ENCODE data around the gene VAMP3. TPM values are rescaled to one million over a fixed set of nuclear protein-coding genes. Genes with fewer than 3 reads are reported as not detected.
A peak's percentile ranks its signal among the peaks of the same experiment; 100 is the strongest.

VAMP3 gene, protein sequence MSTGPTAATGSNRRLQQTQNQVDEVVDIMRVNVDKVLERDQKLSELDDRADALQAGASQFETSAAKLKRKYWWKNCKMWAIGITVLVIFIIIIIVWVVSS
- 89.4 and 101 TPM in 2 replicates for total RNA-seq

DNA sequence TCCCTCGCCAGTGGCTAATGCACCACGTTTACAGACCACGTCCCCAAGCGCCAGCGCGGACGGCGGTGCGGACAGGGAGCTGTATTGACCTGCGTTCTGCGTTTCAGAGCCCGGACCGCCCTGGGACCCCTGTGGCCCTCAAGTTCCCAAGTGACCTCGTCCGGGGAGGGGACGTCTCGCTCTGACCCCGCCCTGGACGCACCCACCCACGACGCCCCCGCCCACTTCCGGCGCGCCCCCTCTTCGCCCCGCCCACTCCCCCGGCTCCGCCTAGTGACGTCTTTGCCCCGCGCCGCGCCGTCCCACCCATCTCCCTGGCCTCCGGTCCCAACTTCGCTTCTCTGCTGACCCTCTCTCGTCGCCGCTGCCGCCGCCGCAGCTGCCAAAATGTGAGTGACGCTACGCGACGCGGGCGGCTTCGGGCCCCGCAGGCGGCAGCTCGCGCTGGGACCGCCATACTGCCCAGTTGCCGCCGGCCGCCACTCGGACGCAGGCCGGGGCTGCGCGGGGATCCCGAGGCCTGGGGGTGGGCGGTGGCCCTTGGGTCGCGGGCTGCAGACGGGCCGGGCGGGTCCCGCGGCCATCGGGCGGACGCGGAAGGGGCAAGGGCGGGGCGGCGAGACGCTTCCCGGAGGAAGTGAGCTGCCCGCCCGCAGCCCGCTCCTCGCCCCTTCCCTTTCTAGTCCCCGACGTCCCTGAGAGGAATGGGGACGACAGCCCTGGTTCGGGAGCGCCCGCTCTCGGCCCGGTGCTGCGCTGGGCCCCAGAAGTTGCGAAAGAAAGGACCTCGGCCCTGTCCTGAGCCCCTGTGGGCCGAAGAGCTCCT lies at the start of gene VAMP3:
Gene VAMP3 (plus strand): TSS at position 300 of the 826 bp plus-strand sequence. CDS start 88 bp downstream, at position 388.
- H3K4me3 ChIP-seq (ENCODE audit: low read depth, low read length), result peak within 1 kb of the TSS; percentile 93
- TF ChIP-seq, protein P1, sequence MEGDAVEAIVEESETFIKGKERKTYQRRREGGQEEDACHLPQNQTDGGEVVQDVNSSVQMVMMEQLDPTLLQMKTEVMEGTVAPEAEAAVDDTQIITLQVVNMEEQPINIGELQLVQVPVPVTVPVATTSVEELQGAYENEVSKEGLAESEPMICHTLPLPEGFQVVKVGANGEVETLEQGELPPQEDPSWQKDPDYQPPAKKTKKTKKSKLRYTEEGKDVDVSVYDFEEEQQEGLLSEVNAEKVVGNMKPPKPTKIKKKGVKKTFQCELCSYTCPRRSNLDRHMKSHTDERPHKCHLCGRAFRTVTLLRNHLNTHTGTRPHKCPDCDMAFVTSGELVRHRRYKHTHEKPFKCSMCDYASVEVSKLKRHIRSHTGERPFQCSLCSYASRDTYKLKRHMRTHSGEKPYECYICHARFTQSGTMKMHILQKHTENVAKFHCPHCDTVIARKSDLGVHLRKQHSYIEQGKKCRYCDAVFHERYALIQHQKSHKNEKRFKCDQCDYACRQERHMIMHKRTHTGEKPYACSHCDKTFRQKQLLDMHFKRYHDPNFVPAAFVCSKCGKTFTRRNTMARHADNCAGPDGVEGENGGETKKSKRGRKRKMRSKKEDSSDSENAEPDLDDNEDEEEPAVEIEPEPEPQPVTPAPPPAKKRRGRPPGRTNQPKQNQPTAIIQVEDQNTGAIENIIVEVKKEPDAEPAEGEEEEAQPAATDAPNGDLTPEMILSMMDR (conservative IDR thresholded peaks at IDR 0.05; ENCODE audit: low read depth, low read length), result no peak
- DNase-seq (ENCODE audit: low read depth), result no peak

DNA sequence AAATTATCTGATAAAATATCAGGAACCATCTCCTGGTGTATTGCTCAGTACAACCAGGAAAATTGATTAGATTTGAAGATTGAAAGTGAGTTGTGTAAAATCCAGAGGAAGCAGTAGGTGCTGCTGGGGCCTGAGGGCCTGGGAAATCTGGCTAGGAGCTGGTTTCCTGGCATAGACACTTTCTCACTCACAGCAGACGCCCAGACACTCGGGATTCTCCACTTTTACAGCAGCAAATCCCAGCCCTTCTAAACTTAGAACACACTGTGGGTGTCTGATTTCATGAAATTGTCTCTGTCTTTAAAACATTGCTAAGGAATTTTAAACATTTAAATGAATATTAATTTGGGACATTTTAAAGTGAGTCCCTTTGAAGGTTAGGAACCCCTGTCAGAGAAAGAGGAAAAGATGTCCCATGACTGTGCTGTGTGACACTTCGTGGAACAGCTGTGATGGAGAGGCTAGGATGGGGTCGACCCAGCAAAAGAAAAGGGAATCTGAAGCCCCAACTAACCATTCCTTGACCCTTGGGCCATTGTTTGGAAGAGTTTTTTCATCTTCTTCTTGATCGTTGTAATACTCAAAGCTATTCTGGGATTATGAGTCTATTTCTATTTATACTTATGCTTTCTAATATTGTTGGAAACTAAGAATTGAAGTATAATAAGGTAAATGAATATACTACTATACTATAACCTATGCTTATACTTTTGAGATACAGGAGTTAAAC lies 49.0 kb upstream of the VAMP3 start:
- DNase-seq (ENCODE audit: low read depth), result no peak
- H3K4me3 ChIP-seq (ENCODE audit: low read depth, low read length), result no peak overlapping the region
- TF ChIP-seq, protein P1 (conservative IDR thresholded peaks at IDR 0.05; ENCODE audit: low read depth, low read length), result no peak

DNA sequence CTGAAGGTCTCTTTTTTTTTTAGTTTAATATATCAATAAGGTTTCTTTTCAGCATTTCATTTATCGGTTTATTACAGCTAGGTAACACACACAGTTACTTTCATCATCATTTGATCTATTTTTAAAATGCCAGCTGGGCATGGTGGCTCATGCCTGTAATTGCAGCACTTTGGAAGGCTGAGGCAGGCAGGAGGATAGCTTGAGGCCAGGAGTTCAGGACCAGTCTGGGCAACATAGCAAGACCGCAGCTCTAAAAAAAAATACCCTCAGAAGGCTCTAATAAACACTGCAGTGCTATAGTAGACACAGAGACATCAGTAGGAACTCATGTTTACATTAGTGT lies 48.5 kb upstream of the VAMP3 start:
- TF ChIP-seq, protein P1 (conservative IDR thresholded peaks at IDR 0.05; ENCODE audit: low read depth, low read length), result no peak
- no peak for DNase-seq (ENCODE audit: low read depth)
- no peak overlapping the region for H3K4me3 ChIP-seq (ENCODE audit: low read depth, low read length)

DNA sequence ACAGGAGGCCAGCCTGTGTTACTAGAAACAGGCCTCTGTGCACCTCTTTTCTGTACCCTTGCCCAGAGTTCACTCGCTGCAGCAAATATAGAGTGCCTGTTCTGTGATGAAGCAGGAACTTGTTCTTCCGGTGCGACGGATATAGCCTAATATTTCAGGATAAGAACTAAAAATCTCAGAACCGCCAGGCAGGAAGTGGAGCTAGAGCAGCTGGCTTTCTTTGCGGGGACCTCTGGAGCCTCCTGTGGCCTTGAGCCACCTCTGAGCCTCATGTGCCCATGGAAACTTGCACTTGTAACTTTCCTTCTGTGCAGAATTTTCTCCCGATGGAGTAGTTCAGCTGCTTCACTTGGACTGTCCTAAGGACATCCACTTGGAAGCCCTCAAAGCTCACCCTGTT lies 44.5 kb upstream of the VAMP3 start:
- no peak for DNase-seq (ENCODE audit: low read depth)
- no peak overlapping the region for H3K4me3 ChIP-seq (ENCODE audit: low read depth, low read length)
- TF ChIP-seq, protein P1 (conservative IDR thresholded peaks at IDR 0.05; ENCODE audit: low read depth, low read length), result no peak

DNA sequence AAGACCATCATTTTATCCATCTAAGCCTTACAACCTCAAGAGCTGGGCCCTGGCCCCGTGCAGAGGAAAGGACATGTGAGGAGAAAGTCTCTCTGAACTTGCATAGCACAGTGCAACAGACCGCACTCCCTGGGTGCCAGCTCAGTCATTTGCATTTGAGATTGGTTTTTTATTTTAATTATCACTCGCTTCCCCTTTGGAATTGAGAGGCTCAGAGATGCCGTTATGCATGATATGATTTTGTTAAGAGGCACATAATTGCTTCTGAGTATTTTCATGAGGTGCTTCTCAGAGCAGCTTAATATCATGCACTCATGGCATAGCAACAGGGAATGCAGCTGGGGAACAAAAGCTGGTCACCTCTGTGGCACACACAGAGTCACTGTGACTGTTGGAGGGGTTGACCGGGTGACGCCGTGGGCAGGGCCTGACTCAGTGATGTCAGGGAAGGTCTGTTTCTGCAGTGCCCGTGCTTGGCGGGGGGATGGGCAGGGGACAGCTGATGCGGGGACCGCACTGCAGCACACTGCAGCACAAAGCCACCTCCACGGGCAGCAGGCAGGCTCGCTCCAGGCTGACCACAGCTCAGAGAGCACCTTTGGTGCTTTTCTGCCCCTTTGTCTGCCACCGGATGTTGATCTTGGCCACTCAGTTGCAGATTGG lies 43.2 kb upstream of the VAMP3 start:
- no peak overlapping the region for H3K4me3 ChIP-seq (ENCODE audit: low read depth, low read length)
- TF ChIP-seq, protein P1 (conservative IDR thresholded peaks at IDR 0.05; ENCODE audit: low read depth, low read length), result no peak
- DNase-seq (ENCODE audit: low read depth), result no peak

DNA sequence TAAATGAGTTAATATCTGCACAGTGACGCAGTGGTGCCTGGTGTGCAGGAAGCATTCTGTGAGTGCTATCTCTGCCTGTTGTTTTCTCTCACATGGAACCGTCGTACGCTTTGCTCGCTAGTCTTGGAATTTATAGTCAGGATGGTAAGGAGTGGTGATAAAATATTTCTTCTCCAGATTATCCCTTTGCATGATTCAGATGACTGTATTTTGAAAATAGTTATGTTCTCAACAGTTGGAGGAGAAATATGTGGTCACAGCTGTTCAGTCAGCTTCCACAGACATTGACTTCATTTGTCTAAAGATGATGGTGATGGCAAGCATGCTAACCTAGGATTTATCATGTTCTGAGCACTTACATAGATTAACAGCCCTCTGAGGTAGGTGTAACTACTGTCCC lies 41.3 kb upstream of the VAMP3 start:
- no peak overlapping the region for H3K4me3 ChIP-seq (ENCODE audit: low read depth, low read length)
- DNase-seq (ENCODE audit: low read depth), result no peak

More for the DNA sequence above, 41.3 kb upstream of the VAMP3 start:
- TF ChIP-seq, protein P1 (conservative IDR thresholded peaks at IDR 0.05; ENCODE audit: low read depth, low read length), result no peak

Measured in epithelial cell of proximal tubule (primary cell).